Psoas muscle (tissue), 8 donors: ENCODE data around the gene TSHZ2. TPM values are rescaled to one million over a fixed set of nuclear protein-coding genes. Genes with fewer than 3 reads are reported as not detected.

Source experiments
- ATAC-seq, 4 donors: fragments of 200-7000 bp; cut with Tn5 transposase; one replicate each; pipeline ENCODE4 v1.9.1; 2020; ENCODE audit warnings: moderate library complexity in 3 of 4, mild to moderate bottlenecking in 2 of 4
- DNase-seq, 2 donors: peaks; one replicate each; pipeline ENCODE4 v3.0.0-alpha.2; 2020
- H3K27ac ChIP-seq: fragments of 200-600 bp; one replicate; pipeline ENCODE4 v1.8.0; 2022
- H3K27me3 ChIP-seq, 3 donors: fragments of 200-600 bp in 1 of 3; one replicate each; pipeline versions ENCODE4 v1.6.1 to v1.8.0; 2013 to 2022; ENCODE audit warnings: low read length in 2 of 3, mild to moderate bottlenecking in 2 of 3, moderate library complexity in 1 of 3; ENCODE audit not compliant: insufficient read depth in 3 of 3
- H3K36me3 ChIP-seq, 2 donors: fragments of 200-600 bp in 1 of 2; one replicate each; pipeline versions ENCODE4 v1.6.1 to v1.8.0; 2013 to 2022; ENCODE audit warnings: low read depth in 1 of 2, mild to moderate bottlenecking in 1 of 2, moderate library complexity in 1 of 2; ENCODE audit not compliant: insufficient read depth in 1 of 2
- H3K4me1 ChIP-seq: fragments of 200-600 bp; one replicate; pipeline ENCODE4 v1.8.0; 2022
- H3K4me3 ChIP-seq: fragments of 200-600 bp; one replicate; pipeline ENCODE4 v1.8.0; 2022; ENCODE audit warnings: mild to moderate bottlenecking
- H3K9me3 ChIP-seq: fragments of 200-600 bp; one replicate; pipeline ENCODE4 v1.8.0; 2022
- WGBS, 3 donors: extraction: QIAGEN DNeasy Blood & Tissue Kit; methylation state at CpG; one replicate each; pipeline versions ENCODE4 v1.1.6 to v1.1.7; 2013; 5-methylcytosine and 5-hydroxymethylcytosine counted together
- intact Hi-C, 2 donors: fragments of 100-400 bp; cut with DNase I; formaldehyde crosslinking; loops; one replicate each; pipeline versions ENCODE4 v1.11.0 to v1.14.2; 2022
- polyA plus RNA-seq, 3 donors: library from polyadenylated mRNA; stranded (reverse); fragments of 200-250 nt; gene quantifications; one replicate each; pipeline ENCODE4 v1.2.3, GENCODE V29; 2013
- total RNA-seq, 4 donors: library from RNA; stranded (reverse); fragmentation: NEBNext Ultra II Directional in 2 of 4; extraction: Animal tissue kit (Norgen Biotek cat#: 25700) in 2 of 4; gene quantifications; one replicate each; pipeline versions ENCODE4 v1.2.1 to v1.2.4, GENCODE V29; 2021 to 2023
- TF ChIP-seq, protein P1 (sequence below): fragments of 200-600 bp; IDR thresholded peaks from one replicate; pipeline ENCODE4 v1.8.0; 2022; ENCODE audit warnings: antibody characterized with exemption
- donor health status: healthy with polysubstance abuse.
- donor health status: DM: no; HTN: no; CAD: no; lungs with moderate emphysema.
- donor health status: Bipolar disorder and iron deficiency.
- donor health status: healthy.
- donor health status: DM: yes; HTN: yes; CAD: no.
- donor health status: DM: no; HTN: no; CAD: no.
- donor health status: DM: no; HTN: no; CAD: no.
- donor health status: DM: yes; HTN: yes; CAD: no.

TSHZ2 gene
- total and polyA plus RNA-seq, 7 donors: 0.39 to 7.5 (median 1.9) TPM

DNA sequence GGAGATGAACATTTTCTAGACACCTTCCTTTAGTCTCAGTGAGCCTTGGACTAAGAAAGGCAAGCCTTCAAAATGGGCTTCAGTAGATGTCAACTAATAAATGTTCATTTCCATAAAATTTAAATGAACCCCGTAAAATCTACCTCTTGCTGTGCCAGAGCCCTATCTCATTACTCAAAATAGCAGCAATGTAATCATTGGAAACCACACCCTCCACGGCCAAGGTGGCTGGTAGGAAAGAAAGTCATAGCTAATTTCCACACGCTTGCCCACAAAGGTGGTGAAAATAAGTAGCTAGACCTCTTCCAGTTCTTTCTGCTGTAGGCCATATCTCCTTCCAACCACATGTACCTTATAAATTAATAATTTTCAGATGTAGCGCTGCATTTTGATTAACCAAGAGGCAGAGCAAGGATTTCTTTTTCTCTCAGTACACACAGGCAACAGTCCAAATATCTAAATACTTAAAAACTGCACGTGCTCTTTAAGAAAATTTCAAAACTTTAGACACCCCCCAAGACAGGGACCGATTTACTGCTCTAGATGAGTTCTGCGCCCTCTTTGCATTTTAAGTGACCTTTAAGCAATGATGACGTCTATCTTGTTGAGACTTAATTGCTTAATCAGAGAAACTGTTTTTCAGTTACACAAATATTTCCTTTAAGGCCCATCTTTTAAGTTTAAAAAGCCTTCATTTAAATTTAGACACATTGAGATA, 330.7 kb downstream of the TSHZ2 start:
- no peak for DNase-seq
- peaks cover 0 to 4% (median 0%) of the 10 kb centered on the region in 3 donors for H3K27me3 ChIP-seq
- TF ChIP-seq, protein P1, sequence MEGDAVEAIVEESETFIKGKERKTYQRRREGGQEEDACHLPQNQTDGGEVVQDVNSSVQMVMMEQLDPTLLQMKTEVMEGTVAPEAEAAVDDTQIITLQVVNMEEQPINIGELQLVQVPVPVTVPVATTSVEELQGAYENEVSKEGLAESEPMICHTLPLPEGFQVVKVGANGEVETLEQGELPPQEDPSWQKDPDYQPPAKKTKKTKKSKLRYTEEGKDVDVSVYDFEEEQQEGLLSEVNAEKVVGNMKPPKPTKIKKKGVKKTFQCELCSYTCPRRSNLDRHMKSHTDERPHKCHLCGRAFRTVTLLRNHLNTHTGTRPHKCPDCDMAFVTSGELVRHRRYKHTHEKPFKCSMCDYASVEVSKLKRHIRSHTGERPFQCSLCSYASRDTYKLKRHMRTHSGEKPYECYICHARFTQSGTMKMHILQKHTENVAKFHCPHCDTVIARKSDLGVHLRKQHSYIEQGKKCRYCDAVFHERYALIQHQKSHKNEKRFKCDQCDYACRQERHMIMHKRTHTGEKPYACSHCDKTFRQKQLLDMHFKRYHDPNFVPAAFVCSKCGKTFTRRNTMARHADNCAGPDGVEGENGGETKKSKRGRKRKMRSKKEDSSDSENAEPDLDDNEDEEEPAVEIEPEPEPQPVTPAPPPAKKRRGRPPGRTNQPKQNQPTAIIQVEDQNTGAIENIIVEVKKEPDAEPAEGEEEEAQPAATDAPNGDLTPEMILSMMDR: no peak
- no peaks in the 10 kb centered on the region for H3K9me3 ChIP-seq
- no peaks in the 10 kb centered on the region for H3K4me1 ChIP-seq
- no peak for ATAC-seq
- 84 to 85% (median 84%) methylated on average over 8 of the region's 8 CpGs for WGBS, 3 donors
- no peak overlapping the region for H3K27ac ChIP-seq
- no peaks in the 10 kb centered on the region for H3K36me3 ChIP-seq
- no peak overlapping the region for H3K4me3 ChIP-seq
- intact Hi-C loops: no loop called here

GRCh38 chr20:53303413-53303760, 331.2 kb downstream of the TSHZ2 start:
- Histone ChIP-seq H3K27me3 (peaks cover 0 to under 1% (median 0%) of the 10 kb centered on the region in 3 donors), H3K27ac (no peak overlapping the region), H3K4me1 (no peaks in the 10 kb centered on the region), H3K36me3 (no peaks in the 10 kb centered on the region), H3K9me3 (no peaks in the 10 kb centered on the region), H3K4me3 (no peak overlapping the region)
- TF ChIP-seq, protein P1: no peak
- ATAC-seq: no peak
- intact Hi-C loops: no loop called here
- WGBS, 3 donors: 69 to 75% (median 71%) methylated on average over 4 of the region's 4 CpGs
- no peak for DNase-seq

GRCh38 chr20:53304146-53304545, 332.0 kb downstream of the TSHZ2 start:
- intact Hi-C loops: no loop called here
- TF ChIP-seq, protein P1: no peak
- no peak for DNase-seq

DNA sequence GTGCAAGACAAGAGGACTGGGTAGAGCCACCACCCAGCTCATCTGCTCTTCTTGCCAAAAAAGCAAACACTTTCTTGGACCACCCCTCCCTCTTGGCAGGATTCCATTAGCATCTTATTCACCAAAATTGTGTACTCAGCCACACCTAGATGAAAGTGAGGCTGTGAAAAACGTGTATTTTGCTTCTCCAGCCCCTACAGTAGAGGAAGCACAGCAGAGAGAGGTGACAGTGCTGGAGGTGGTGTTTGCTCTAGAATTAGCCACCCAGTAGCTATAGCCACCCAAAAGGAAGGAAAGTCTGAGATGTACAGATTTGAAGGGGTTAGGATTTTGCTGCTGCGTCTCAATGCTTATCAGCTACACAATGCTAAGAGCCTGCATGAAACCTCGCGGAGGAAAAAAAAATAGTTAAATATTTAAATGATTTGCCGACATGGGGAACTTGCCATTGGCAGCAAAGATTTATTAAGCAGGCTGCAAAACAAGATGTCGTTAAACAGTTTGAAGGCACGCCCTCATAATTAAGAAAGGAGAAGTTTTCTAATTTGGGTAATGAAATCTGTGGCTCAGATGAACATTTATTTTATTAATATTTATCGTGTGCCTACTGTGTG, 334.1 kb downstream of the TSHZ2 start:
- Histone ChIP-seq H3K4me3 (no peak overlapping the region), H3K4me1 (no peaks in the 10 kb centered on the region), H3K27ac (no peak overlapping the region), H3K9me3 (no peaks in the 10 kb centered on the region), H3K27me3 (peaks cover 0 to 3% (median 0%) of the 10 kb centered on the region in 3 donors), H3K36me3 (no peaks in the 10 kb centered on the region)
- WGBS, 3 donors: 75 to 78% (median 76%) methylated on average over 8 of the region's 8 CpGs
- ATAC-seq (no peak), DNase-seq (no peak)
- TF ChIP-seq, protein P1: no peak
- intact Hi-C loops: no loop called here

More at GRCh38 chr20:53304146-53304545, 332.0 kb downstream of the TSHZ2 start:
- Histone ChIP-seq H3K27ac (no peak overlapping the region), H3K4me1 (no peaks in the 10 kb centered on the region), H3K27me3 (no peaks in the 10 kb centered on the region), H3K9me3 (no peaks in the 10 kb centered on the region), H3K4me3 (no peak overlapping the region), H3K36me3 (no peaks in the 10 kb centered on the region)
- 88 to 91% (median 89%) methylated on average over 3 of the region's 3 CpGs for WGBS, 3 donors
- no peak for ATAC-seq
